ENCODE data around the gene TOGARAM2.

- no peak for TF ChIP-seq TAF1 (IDR thresholded peaks at IDR 0.05; ENCODE audit: low read depth, low read length)
- TF ChIP-seq POLR2A (IDR thresholded peaks at IDR 0.05; ENCODE audit: low read depth, low read length), result no peak
- TF ChIP-seq POLR2AphosphoS5 (IDR thresholded peaks at IDR 0.05; ENCODE audit: low read depth, low read length), result no peak
- TF ChIP-seq PAX5 (IDR thresholded peaks at IDR 0.05; ENCODE audit: insufficient read depth, low read length, severe bottlenecking), result no peak
- no peak for TF ChIP-seq SPI1 (IDR thresholded peaks at IDR 0.05; ENCODE audit: low read depth, low read length)
- TF ChIP-seq POU2F2 (IDR thresholded peaks at IDR 0.05; ENCODE audit: low read depth, low read length), result no peak
These were observed 10.5 kb upstream of the TOGARAM2 start for GRCh38 chr2:28970464-28971160.

Measured in GM12891 (cell line).